PC-3 (cell line): ENCODE measurements around the gene MAG. TPM values are rescaled to one million over a fixed set of nuclear protein-coding genes. Genes with fewer than 3 reads are reported as not detected.

ENCODE experiments used
- ATAC-seq: fragments of 200-7000 bp; cut with Tn5 transposase; 2 replicates; pipeline ENCODE4 v1.9.1; 2020; ENCODE audit warnings: mild to moderate bottlenecking, moderate library complexity
- BruUV-seq: library from RNA; stranded (reverse); fragments of 400-500 nt; replicated peaks from 2 replicates; lab custom pipeline; 2021; lab: Mats Ljungman, UMichigan
- CTCF ChIA-PET: fragments of 300-600 bp; sonication (Branson Sonifier 250); formaldehyde crosslinking; loops from one replicate; lab custom pipeline; 2022; ENCODE audit warnings: antibody characterized with exemption; lab: Charles Lee
- POLR2A ChIA-PET: fragments of 300-600 bp; sonication (Branson Sonifier 250); formaldehyde crosslinking; loops from one replicate; lab custom pipeline; 2022; ENCODE audit warnings: antibody characterized with exemption; ENCODE audit not compliant: unreplicated experiment; lab: Charles Lee
- DNase-seq: peaks from one replicate; pipeline ENCODE4 v3.0.0-alpha.2; 2015
- H2AFZ ChIP-seq: fragments of 300-600 bp; sonication (generic); 2 replicates; pipeline ENCODE4 v1.6.0; 2016; ENCODE audit warnings: antibody characterized with exemption, low read length
- H3F3A ChIP-seq: fragments of 300-600 bp; sonication (generic); one replicate; pipeline ENCODE4 v1.6.0; 2017; ENCODE audit warnings: antibody characterized with exemption, low read length, control low read depth, mild to moderate bottlenecking; ENCODE audit not compliant: unreplicated experiment
- H3K27ac ChIP-seq: fragments of 300-600 bp; sonication (generic); 2 replicates; pipeline ENCODE4 v1.5.1; 2016; ENCODE audit warnings: mild to moderate bottlenecking, low read length
- H3K27me3 ChIP-seq: fragments of 300-600 bp; sonication (generic); 2 replicates; pipeline ENCODE4 v1.6.1; 2016; ENCODE audit warnings: low read length, mixed read lengths
- H3K36me3 ChIP-seq: fragments of 300-600 bp; sonication (generic); 2 replicates; pipeline ENCODE4 v1.6.1; 2016; ENCODE audit warnings: low read depth, mixed run types, low read length, mixed read lengths
- H3K4me1 ChIP-seq: fragments of 300-600 bp; sonication (generic); 2 replicates; pipeline ENCODE4 v1.5.1; 2016; ENCODE audit warnings: low read length; ENCODE audit not compliant: insufficient read depth
- H3K4me2 ChIP-seq: fragments of 300-600 bp; sonication (generic); 2 replicates; pipeline ENCODE4 v1.6.0; 2016; ENCODE audit warnings: low read length
- H3K4me3 ChIP-seq: fragments of 300-600 bp; sonication (generic); 2 replicates; pipeline ENCODE4 v1.5.1; 2016; ENCODE audit warnings: mild to moderate bottlenecking, low read length, mixed read lengths
- H3K79me2 ChIP-seq: fragments of 300-600 bp; sonication (generic); 2 replicates; pipeline ENCODE4 v1.6.1; 2017; ENCODE audit warnings: low read length, mixed read lengths
- H3K9ac ChIP-seq: fragments of 300-600 bp; sonication (generic); 2 replicates; pipeline ENCODE4 v1.6.0; 2016; ENCODE audit warnings: mild to moderate bottlenecking, low read length
- H3K9me2 ChIP-seq: fragments of 300-600 bp; sonication (generic); replicated peaks from 2 replicates; pipeline ENCODE4 v1.6.1; 2016; ENCODE audit warnings: mixed run types, low read length, mixed read lengths
- H3K9me3 ChIP-seq: fragments of 300-600 bp; sonication (generic); 2 replicates; pipeline ENCODE4 v1.6.1; 2016; ENCODE audit warnings: low read length, mixed read lengths
- H4K20me1 ChIP-seq: fragments of 300-600 bp; sonication (generic); 2 replicates; pipeline ENCODE4 v1.6.1; 2016; ENCODE audit warnings: low read length, mixed read lengths
- EZH2 ChIP-seq: fragments of 300-600 bp; sonication (generic); IDR thresholded peaks from one replicate; pipeline ENCODE4 v1.6.1; 2017; ENCODE audit warnings: antibody characterized with exemption, mild to moderate bottlenecking, low read length; ENCODE audit not compliant: unreplicated experiment
- EZH2phosphoT487 ChIP-seq: fragments of 300-600 bp; sonication (generic); IDR thresholded peaks from 2 replicates; pipeline ENCODE4 v1.6.1; 2018; ENCODE audit warnings: mild to moderate bottlenecking, antibody characterized with exemption, low read length, borderline replicate concordance
- intact Hi-C: fragments of 100-400 bp; cut with micrococcal nuclease; formaldehyde crosslinking; loops from 2 replicates; pipeline ENCODE4 v1.9.0; 2023
- total RNA-seq: library from RNA; depleted of rRNA; stranded (reverse); fragments of >200 nt; gene quantifications from 2 replicates; pipeline ENCODE4 v1.2.3, GENCODE V29; 2014
- TF ChIP-seq, protein P1 (sequence below): fragments of 300-600 bp; sonication (generic); conservative IDR thresholded peaks from 2 replicates; pipeline ENCODE4 v1.5.1; 2017; ENCODE audit warnings: antibody characterized with exemption, low read depth, mild to moderate bottlenecking, low read length

Gene MAG
- total RNA-seq, 1 experiment from 2014 or later: not detected

DNA sequence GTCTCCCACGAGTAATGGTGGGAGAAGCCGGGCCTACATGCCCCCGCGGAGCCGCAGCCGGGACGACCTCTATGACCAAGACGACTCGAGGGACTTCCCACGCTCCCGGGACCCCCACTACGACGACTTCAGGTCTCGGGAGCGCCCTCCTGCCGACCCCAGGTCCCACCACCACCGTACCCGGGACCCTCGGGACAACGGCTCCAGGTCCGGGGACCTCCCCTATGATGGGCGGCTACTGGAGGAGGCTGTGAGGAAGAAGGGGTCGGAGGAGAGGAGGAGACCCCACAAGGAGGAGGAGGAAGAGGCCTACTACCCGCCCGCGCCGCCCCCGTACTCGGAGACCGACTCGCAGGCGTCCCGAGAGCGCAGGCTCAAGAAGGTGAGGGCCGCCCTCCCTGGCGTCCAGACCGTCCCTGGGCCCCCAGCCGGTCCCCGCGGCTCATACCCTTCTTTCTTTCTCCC, 24.6 kb upstream of the MAG start:
- TF ChIP-seq EZH2phosphoT487 (no peak), EZH2 (no peak)
- TF ChIP-seq, protein P1, sequence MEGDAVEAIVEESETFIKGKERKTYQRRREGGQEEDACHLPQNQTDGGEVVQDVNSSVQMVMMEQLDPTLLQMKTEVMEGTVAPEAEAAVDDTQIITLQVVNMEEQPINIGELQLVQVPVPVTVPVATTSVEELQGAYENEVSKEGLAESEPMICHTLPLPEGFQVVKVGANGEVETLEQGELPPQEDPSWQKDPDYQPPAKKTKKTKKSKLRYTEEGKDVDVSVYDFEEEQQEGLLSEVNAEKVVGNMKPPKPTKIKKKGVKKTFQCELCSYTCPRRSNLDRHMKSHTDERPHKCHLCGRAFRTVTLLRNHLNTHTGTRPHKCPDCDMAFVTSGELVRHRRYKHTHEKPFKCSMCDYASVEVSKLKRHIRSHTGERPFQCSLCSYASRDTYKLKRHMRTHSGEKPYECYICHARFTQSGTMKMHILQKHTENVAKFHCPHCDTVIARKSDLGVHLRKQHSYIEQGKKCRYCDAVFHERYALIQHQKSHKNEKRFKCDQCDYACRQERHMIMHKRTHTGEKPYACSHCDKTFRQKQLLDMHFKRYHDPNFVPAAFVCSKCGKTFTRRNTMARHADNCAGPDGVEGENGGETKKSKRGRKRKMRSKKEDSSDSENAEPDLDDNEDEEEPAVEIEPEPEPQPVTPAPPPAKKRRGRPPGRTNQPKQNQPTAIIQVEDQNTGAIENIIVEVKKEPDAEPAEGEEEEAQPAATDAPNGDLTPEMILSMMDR: no peak
- intact Hi-C loops: loop anchor here (5.0 kb wide), 1 partner anchor 240 kb away; no protein-coding TSS in a partner anchor

DNA sequence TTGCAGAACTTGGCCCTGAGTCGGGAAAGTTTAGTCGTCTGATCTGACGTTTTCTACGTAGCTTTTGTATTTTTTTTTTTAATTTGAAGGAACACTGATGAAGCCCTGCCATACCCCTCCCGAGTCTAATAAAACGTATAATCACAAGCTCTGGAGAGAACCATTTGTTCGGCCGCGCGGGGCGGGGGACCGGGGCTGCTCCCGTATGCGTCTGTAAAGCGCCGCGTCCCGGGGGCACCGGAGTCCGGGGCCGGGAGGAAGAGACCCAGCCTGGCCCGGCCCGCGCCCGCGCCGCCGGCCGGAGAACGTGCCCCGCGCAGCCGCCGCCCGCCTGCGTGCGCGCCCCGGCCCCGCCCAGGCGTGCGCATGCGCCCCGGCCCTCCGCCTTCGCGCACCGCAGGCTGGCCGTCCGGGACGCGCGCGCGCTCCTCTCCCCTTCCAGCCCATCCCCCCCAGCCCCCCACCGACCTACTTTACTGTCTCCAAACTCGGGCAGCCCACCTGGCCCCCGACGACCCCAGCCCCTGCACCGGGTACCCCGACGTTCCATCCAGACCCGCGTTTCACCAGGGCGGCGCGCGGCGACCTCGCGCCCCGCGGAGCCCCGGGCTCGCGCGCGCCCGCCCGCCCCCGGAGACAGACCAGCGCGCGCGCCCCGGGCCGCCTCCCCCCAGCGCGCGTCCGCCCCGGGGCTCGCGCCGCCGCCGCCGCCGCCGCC, 24.0 kb upstream of the MAG start:
- Histone ChIP-seq H3K4me1 (peaks cover 20% of the 10 kb centered on the region), H3K79me2 (peaks cover 17% of the 10 kb centered on the region; the same call in 1 of the 2 replicates), H3F3A (no peaks in the 10 kb centered on the region), H2AFZ (peak overlapping the region; percentile 73), H3K9ac (peak overlapping the region; percentile 91), H3K27me3 (no peaks in the 10 kb centered on the region), H3K4me3 (peak overlapping the region; percentile 78), H3K9me3 (no peaks in the 10 kb centered on the region), H3K36me3 (no peaks in the 10 kb centered on the region; the same call in 1 of the 2 replicates), H3K4me2 (peak overlapping the region; percentile 97), H3K27ac (peak overlapping the region; percentile 46), H3K9me2 (no peaks in the 10 kb centered on the region), H4K20me1 (no peaks in the 10 kb centered on the region)
- BruUV-seq: no TSS peak
- no peak for TF ChIP-seq EZH2phosphoT487
- TF ChIP-seq EZH2: no peak
- TF ChIP-seq, protein P1: no peak
- POLR2A ChIA-PET: no interaction called here
- CTCF ChIA-PET: no interaction called here
- DNase-seq (peak; percentile 66), ATAC-seq (peak; percentile 48)
- intact Hi-C loops: loop anchor here (5.0 kb wide), 1 partner anchor 239 kb away; no protein-coding TSS in a partner anchor

More for the DNA sequence above, 24.6 kb upstream of the MAG start:
- H4K20me1 ChIP-seq: no peaks in the 10 kb centered on the region
- DNase-seq (peak; percentile 12), ATAC-seq (no peak)
- peak overlapping the region; percentile 78 for H3K4me3 ChIP-seq
- no peaks in the 10 kb centered on the region for H3K27me3 ChIP-seq
- POLR2A ChIA-PET: no interaction called here
- H3K27ac ChIP-seq: peak overlapping the region; percentile 46
- H3K79me2 ChIP-seq: peaks cover 17% of the 10 kb centered on the region; the same call in 1 of the 2 replicates
- H3K9ac ChIP-seq: peak overlapping the region; percentile 91
- no peaks in the 10 kb centered on the region for H3K9me2 ChIP-seq
- BruUV-seq: TSS peak; percentile 76
- no peaks in the 10 kb centered on the region for H3F3A ChIP-seq
- CTCF ChIA-PET: no interaction called here
- no peaks in the 10 kb centered on the region; the same call in 1 of the 2 replicates for H3K36me3 ChIP-seq
- peak overlapping the region; percentile 97 for H3K4me2 ChIP-seq
- H2AFZ ChIP-seq: peak overlapping the region; percentile 73
- H3K4me1 ChIP-seq: peaks cover 20% of the 10 kb centered on the region
- no peaks in the 10 kb centered on the region for H3K9me3 ChIP-seq
